ENCODE results near the gene OR1S2.
"Not testable (repeated sequence)": the region's sequence is repeated elsewhere in the genome, so short reads cannot be mapped to it uniquely, and the experiment has no call there.

The OR1S2 gene, protein sequence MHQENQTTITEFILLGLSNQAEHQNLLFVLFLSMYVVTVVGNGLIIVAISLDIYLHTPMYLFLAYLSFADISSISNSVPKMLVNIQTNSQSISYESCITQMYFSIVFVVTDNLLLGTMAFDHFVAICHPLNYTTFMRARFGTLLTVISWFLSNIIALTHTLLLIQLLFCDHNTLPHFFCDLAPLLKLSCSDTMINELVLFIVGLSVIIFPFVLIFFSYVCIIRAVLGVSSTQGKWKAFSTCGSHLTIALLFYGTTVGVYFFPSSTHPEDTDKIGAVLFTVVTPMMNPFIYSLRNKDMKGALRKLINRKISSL

DNA sequence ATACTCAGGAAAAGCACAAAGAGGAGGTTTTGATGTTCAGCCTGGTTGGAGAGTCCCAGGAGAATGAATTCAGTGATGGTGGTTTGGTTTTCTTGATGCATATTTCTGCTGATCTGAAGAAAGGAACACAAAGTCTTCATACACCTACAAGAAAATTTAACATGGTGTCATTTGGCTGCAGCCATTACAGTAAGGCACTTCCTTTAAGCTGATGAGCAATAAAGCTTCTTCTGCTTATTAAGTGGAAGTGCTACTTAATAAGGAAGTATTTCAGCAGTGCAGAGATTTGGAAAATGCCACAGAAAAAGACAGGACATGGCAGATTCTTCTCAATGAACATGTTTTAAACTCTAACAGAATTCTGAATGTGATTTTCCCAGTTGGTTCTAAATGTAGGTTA is at the start of gene OR1S2:
TSS of gene OR1S2 (minus strand) at position 101 of the 400 bp plus-strand sequence. CDS start at position 101, 0 bp downstream.
- H3K27me3 ChIP-seq (ENCODE audit: control insufficient read depth, insufficient read depth, low read length), result no peaks in the 10 kb centered on the region
- H3K36me3 ChIP-seq (ENCODE audit: control insufficient read depth, insufficient read depth, low read length), result no peaks in the 10 kb centered on the region
- no peak within 1 kb of the TSS for H3K4me3 ChIP-seq (ENCODE audit: low read depth, low read length)
- no peak within 1 kb of the TSS for H3K9ac ChIP-seq (ENCODE audit: low read depth, low read length)
- no peaks in the 10 kb centered on the region for H3K9me3 ChIP-seq (ENCODE audit: control insufficient read depth, insufficient read depth, low read length)
- H3K27ac ChIP-seq (ENCODE audit: low read depth, low read length), result no peak within 1 kb of the TSS
- no peaks in the 10 kb centered on the region for H3K4me1 ChIP-seq (ENCODE audit: control insufficient read depth, insufficient read depth, low read length)

- H3K36me3 ChIP-seq (ENCODE audit: control insufficient read depth, insufficient read depth, low read length), result no peaks in the 10 kb centered on the region
Observed at GRCh38 chr11:58243954-58244353, 40.0 kb upstream of the OR1S2 start.

GRCh38 chr11:58227956-58228615 is 24.1 kb upstream of the OR1S2 start:
- Histone ChIP-seq H3K36me3 (ENCODE audit: control insufficient read depth, insufficient read depth, low read length) (no peaks in the 10 kb centered on the region), H3K9me3 (ENCODE audit: control insufficient read depth, insufficient read depth, low read length) (no peaks in the 10 kb centered on the region), H3K27ac (ENCODE audit: low read depth, low read length) (no peak overlapping the region), H3K9ac (ENCODE audit: low read depth, low read length) (no peak overlapping the region), H3K4me3 (ENCODE audit: low read depth, low read length) (no peak overlapping the region), H3K27me3 (ENCODE audit: control insufficient read depth, insufficient read depth, low read length) (no peaks in the 10 kb centered on the region), H3K4me1 (ENCODE audit: control insufficient read depth, insufficient read depth, low read length) (no peaks in the 10 kb centered on the region)

More at GRCh38 chr11:58243954-58244353, 40.0 kb upstream of the OR1S2 start:
- no peak overlapping the region for H3K9ac ChIP-seq (ENCODE audit: low read depth, low read length)
- H3K4me3 ChIP-seq (ENCODE audit: low read depth, low read length), result no peak overlapping the region
- H3K27ac ChIP-seq (ENCODE audit: low read depth, low read length), result no peak overlapping the region
- no peaks in the 10 kb centered on the region for H3K27me3 ChIP-seq (ENCODE audit: control insufficient read depth, insufficient read depth, low read length)
- peaks cover 35% of the 10 kb centered on the region for H3K9me3 ChIP-seq (ENCODE audit: control insufficient read depth, insufficient read depth, low read length)
- H3K4me1 ChIP-seq (ENCODE audit: control insufficient read depth, insufficient read depth, low read length), result no peaks in the 10 kb centered on the region

- no peaks in the 10 kb centered on the region for H3K9me3 ChIP-seq (ENCODE audit: control insufficient read depth, insufficient read depth, low read length)
- H3K4me1 ChIP-seq (ENCODE audit: control insufficient read depth, insufficient read depth, low read length), result no peaks in the 10 kb centered on the region
- no peaks in the 10 kb centered on the region for H3K27me3 ChIP-seq (ENCODE audit: control insufficient read depth, insufficient read depth, low read length)
- no peak overlapping the region for H3K27ac ChIP-seq (ENCODE audit: low read depth, low read length)
- no peak overlapping the region for H3K4me3 ChIP-seq (ENCODE audit: low read depth, low read length)
- H3K9ac ChIP-seq (ENCODE audit: low read depth, low read length), result no peak overlapping the region
- no peaks in the 10 kb centered on the region for H3K36me3 ChIP-seq (ENCODE audit: control insufficient read depth, insufficient read depth, low read length)
Observed at GRCh38 chr11:58222721-58223120, 18.8 kb upstream of the OR1S2 start.

DNA sequence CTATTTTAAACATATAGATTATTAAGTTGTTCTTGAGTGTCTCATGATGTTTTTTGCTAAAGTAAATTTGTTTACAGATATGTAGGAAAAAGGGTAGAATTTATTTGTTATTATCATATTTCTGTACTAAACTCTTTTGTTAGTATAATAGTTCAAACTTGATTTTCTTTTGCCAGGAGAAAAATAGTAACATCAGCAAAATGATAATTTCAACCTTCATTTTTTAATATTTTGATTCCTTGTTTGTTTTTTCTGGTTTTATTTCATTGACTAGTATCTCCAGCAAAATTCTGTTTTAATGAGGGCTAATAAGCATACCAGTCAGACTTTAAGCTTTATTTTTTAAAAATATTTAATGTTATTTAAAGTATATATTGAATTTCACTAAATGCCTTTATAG is 12.5 kb upstream of the OR1S2 start:
- Histone ChIP-seq H3K9me3 (ENCODE audit: control insufficient read depth, insufficient read depth, low read length) (no peaks in the 10 kb centered on the region), H3K4me3 (ENCODE audit: low read depth, low read length) (no peak overlapping the region), H3K27me3 (ENCODE audit: control insufficient read depth, insufficient read depth, low read length) (no peaks in the 10 kb centered on the region), H3K4me1 (ENCODE audit: control insufficient read depth, insufficient read depth, low read length) (no peaks in the 10 kb centered on the region), H3K27ac (ENCODE audit: low read depth, low read length) (no peak overlapping the region), H3K36me3 (ENCODE audit: control insufficient read depth, insufficient read depth, low read length) (no peaks in the 10 kb centered on the region), H3K9ac (ENCODE audit: low read depth, low read length) (no peak overlapping the region)

DNA sequence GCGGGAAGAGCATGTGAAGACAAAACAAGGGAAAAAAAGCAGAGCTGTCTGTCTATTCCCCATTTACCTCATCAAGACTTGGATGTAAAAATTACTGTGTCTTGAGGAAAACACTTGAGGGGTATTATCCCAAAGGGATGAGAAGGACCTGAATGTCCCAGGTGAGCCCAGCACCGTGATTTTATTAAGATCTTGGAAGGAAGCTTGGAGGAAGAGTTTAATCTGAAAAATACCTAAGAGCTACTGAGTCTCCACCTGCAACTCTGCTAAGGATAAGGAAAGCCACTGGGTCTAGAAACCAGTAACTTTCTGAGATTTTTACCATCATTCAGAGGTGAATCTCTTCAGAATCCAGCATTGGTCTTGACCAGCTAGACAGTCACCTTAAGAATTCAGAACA is 8.5 kb upstream of the OR1S2 start, which contains the start of gene OR1S1:
TSS of gene OR1S1 (plus strand) at position 301 of the 400 bp plus-strand sequence.
- not testable (repeated sequence) for H3K27me3 ChIP-seq (ENCODE audit: control insufficient read depth, insufficient read depth, low read length); H3K9me3 ChIP-seq (ENCODE audit: control insufficient read depth, insufficient read depth, low read length); H3K27ac ChIP-seq (ENCODE audit: low read depth, low read length); H3K4me1 ChIP-seq (ENCODE audit: control insufficient read depth, insufficient read depth, low read length); H3K4me3 ChIP-seq (ENCODE audit: low read depth, low read length); H3K36me3 ChIP-seq (ENCODE audit: control insufficient read depth, insufficient read depth, low read length); H3K9ac ChIP-seq (ENCODE audit: low read depth, low read length)

DNA sequence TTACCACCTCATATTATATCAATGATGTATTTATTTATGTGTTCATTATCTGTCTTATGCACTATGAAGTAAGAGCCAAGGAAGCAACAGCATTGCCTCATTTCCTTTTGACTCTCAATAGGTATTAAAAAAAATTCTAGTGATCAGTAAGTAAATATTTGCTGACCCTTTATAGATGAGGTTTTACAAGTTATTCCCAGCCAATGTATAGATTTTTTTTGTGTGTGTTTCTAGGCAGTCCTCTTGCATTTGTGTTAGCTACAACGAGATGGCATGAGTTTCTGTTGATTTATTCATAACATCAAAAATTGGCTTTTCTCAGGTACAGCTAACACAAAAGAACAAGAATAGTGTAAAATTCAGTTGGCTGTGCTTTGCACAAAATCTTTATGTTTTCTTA is 4.7 kb downstream of the OR1S2 start:
- H3K4me3 ChIP-seq (ENCODE audit: low read depth, low read length), result no peak overlapping the region
- H3K4me1 ChIP-seq (ENCODE audit: control insufficient read depth, insufficient read depth, low read length), result no peaks in the 10 kb centered on the region
- no peak overlapping the region for H3K9ac ChIP-seq (ENCODE audit: low read depth, low read length)
- no peaks in the 10 kb centered on the region for H3K27me3 ChIP-seq (ENCODE audit: control insufficient read depth, insufficient read depth, low read length)
- peaks cover 16% of the 10 kb centered on the region for H3K9me3 ChIP-seq (ENCODE audit: control insufficient read depth, insufficient read depth, low read length)
- H3K27ac ChIP-seq (ENCODE audit: low read depth, low read length), result no peak overlapping the region
- H3K36me3 ChIP-seq (ENCODE audit: control insufficient read depth, insufficient read depth, low read length), result no peaks in the 10 kb centered on the region

- Histone ChIP-seq H3K4me3 (ENCODE audit: low read depth, low read length) (no peak overlapping the region), H3K4me1 (ENCODE audit: control insufficient read depth, insufficient read depth, low read length) (no peaks in the 10 kb centered on the region), H3K27ac (ENCODE audit: low read depth, low read length) (no peak overlapping the region), H3K9me3 (ENCODE audit: control insufficient read depth, insufficient read depth, low read length) (peaks cover 16% of the 10 kb centered on the region), H3K9ac (ENCODE audit: low read depth, low read length) (no peak overlapping the region), H3K27me3 (ENCODE audit: control insufficient read depth, insufficient read depth, low read length) (no peaks in the 10 kb centered on the region), H3K36me3 (ENCODE audit: control insufficient read depth, insufficient read depth, low read length) (no peaks in the 10 kb centered on the region)
Observed at GRCh38 chr11:58195939-58196338, 8.0 kb downstream of the OR1S2 start.

DNA sequence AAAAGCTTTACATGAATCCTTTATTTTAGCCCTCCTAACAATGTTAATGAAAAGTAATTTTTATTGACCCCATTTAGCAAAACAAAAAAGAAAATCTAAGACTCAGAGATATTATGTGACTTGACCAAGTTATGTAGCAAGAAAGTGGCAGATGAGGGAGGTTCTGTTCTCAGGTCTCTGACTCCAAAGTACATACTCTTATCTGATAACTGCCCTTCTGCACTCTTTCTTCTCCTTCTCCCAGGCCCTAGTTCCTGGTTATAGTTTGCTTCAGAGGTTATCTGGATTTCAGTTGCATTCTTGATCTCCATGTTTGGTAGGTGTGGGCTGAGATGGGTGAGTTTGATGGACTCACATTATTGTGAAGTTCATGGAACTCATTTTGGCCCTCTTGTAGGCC is 10.6 kb downstream of the OR1S2 start:
- no peak overlapping the region for H3K27ac ChIP-seq (ENCODE audit: low read depth, low read length)
- H3K4me3 ChIP-seq (ENCODE audit: low read depth, low read length), result no peak overlapping the region
- H3K27me3 ChIP-seq (ENCODE audit: control insufficient read depth, insufficient read depth, low read length), result no peaks in the 10 kb centered on the region
- H3K36me3 ChIP-seq (ENCODE audit: control insufficient read depth, insufficient read depth, low read length), result no peaks in the 10 kb centered on the region
- no peak overlapping the region for H3K9ac ChIP-seq (ENCODE audit: low read depth, low read length)
- no peaks in the 10 kb centered on the region for H3K4me1 ChIP-seq (ENCODE audit: control insufficient read depth, insufficient read depth, low read length)
- peaks cover 14% of the 10 kb centered on the region for H3K9me3 ChIP-seq (ENCODE audit: control insufficient read depth, insufficient read depth, low read length)

DNA sequence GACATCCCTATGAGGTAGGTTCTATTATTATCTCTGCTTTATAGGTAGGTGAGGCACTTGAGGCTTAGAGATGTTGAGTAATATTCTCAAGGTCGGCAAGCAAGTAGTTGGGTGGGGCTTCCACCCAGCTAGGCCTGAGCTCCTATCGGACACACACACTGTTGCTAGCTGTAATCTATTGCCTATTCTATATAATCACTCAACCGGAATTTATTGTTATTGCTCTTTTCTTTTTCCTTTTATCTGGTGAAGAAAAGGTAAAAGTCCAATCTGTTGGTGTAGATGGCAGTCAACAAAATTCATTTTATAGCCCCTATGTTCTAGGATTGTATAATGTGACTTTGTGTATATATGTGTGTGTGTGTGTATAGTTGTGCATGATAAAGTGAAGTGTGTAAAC is 11.7 kb downstream of the OR1S2 start:
- Histone ChIP-seq H3K4me1 (ENCODE audit: control insufficient read depth, insufficient read depth, low read length) (no peaks in the 10 kb centered on the region), H3K9ac (ENCODE audit: low read depth, low read length) (no peak overlapping the region), H3K27me3 (ENCODE audit: control insufficient read depth, insufficient read depth, low read length) (no peaks in the 10 kb centered on the region), H3K4me3 (ENCODE audit: low read depth, low read length) (no peak overlapping the region), H3K9me3 (ENCODE audit: control insufficient read depth, insufficient read depth, low read length) (peaks cover 8% of the 10 kb centered on the region; the same call in 1 of the 2 replicates), H3K27ac (ENCODE audit: low read depth, low read length) (no peak overlapping the region), H3K36me3 (ENCODE audit: control insufficient read depth, insufficient read depth, low read length) (no peaks in the 10 kb centered on the region)

GRCh38 chr11:58188770-58189169 is 15.2 kb downstream of the OR1S2 start, which contains the start of gene OR9Q2:
TSS of gene OR9Q2 (plus strand) at chr11:58189070. CDS start at chr11:58190491, 1,421 bp downstream.
- H3K36me3 ChIP-seq (ENCODE audit: control insufficient read depth, insufficient read depth, low read length), result no peaks in the 10 kb centered on the region
- H3K27ac ChIP-seq (ENCODE audit: low read depth, low read length), result no peak within 1 kb of the TSS
- H3K4me1 ChIP-seq (ENCODE audit: control insufficient read depth, insufficient read depth, low read length), result no peaks in the 10 kb centered on the region

More at GRCh38 chr11:58188770-58189169, 15.2 kb downstream of the OR1S2 start, which contains the start of gene OR9Q2:
- Histone ChIP-seq H3K4me3 (ENCODE audit: low read depth, low read length) (no peak within 1 kb of the TSS), H3K9ac (ENCODE audit: low read depth, low read length) (no peak within 1 kb of the TSS), H3K9me3 (ENCODE audit: control insufficient read depth, insufficient read depth, low read length) (no peaks in the 10 kb centered on the region), H3K27me3 (ENCODE audit: control insufficient read depth, insufficient read depth, low read length) (no peaks in the 10 kb centered on the region)
